ENCODE data around the gene EIPR1. TPM values are rescaled to one million over a fixed set of nuclear protein-coding genes. Genes with fewer than 3 reads are reported as not detected.

Gene EIPR1
- total and polyA plus RNA-seq, 2 of the 4 experiments (the other 2 are of a cell fraction): 46.5 to 67.4 TPM

DNA sequence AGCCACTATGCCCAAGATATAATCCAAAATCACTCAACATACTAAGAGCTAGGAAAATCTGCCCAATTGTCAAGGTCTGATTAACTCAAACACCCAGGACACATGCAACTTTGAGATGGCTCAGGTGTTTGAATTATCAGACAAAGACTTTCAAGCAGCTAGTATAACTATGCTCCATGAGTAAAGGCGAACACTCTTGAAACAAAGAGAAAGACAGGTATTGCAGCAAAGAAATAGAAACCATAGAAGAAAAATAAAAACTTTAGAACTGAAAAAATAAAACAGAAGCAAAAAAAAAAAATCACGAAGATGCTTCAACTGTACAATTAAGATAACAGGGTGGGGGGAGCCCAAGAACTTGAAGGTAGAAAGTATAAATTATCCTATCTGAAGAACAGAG is 214.2 kb downstream of the EIPR1 start:
- H3K27ac ChIP-seq (ENCODE audit: insufficient read depth, low read length): no peak overlapping the region
- 0 out of 2 replicates have a peak, but pooled peaks cover 3% of the 10 kb centered on the region for H3K9me1 ChIP-seq (ENCODE audit: insufficient read depth, low read length)
- no CpG with 5 or more reads among the region's 2 CpGs for WGBS, 2 experiments (ENCODE audit: extremely low coverage in 2 of 2, insufficient read length in 1 of 2)
- H3K9me3 ChIP-seq (ENCODE audit: control insufficient read depth, insufficient read depth, low read length): peaks cover 10% of the 10 kb centered on the region; the same call in 1 of the 2 replicates
- H4K8ac ChIP-seq (ENCODE audit: low read depth in 2 of 2, low read length in 2 of 2): no peak overlapping the region
- intact Hi-C loops (cut with micrococcal nuclease): no loop called here
- H2AFZ ChIP-seq (replicated peaks; ENCODE audit: low read length, poor library complexity): no peak overlapping the region
- H4K5ac ChIP-seq (ENCODE audit: low read depth, low read length): no peak overlapping the region
- DNase-seq (no peak), ATAC-seq (ENCODE audit: low read depth) (no peak)
- no peak overlapping the region for H3K56ac ChIP-seq (ENCODE audit: extremely low read depth, insufficient read depth, low read length)
- no peaks in the 10 kb centered on the region for H3K36me3 ChIP-seq (ENCODE audit: control insufficient read depth, insufficient read depth, low read length)
- H3K4me3 ChIP-seq (ENCODE audit: insufficient read depth, low read depth, low read length): no peak overlapping the region
- H4K91ac ChIP-seq (ENCODE audit: insufficient read depth, low read depth, low read length): no peak overlapping the region
- no peak overlapping the region for H2BK120ac ChIP-seq (ENCODE audit: low read depth, low read length)
- no peak overlapping the region for H3K4ac ChIP-seq (ENCODE audit: low read depth, low read length)
- TF ChIP-seq FOS (IDR thresholded peaks at IDR 0.05; ENCODE audit: low read depth, low read length): no peak
- TF ChIP-seq RAD21 (IDR thresholded peaks at IDR 0.05; ENCODE audit: low read length): no peak
- TF ChIP-seq, protein P1, sequence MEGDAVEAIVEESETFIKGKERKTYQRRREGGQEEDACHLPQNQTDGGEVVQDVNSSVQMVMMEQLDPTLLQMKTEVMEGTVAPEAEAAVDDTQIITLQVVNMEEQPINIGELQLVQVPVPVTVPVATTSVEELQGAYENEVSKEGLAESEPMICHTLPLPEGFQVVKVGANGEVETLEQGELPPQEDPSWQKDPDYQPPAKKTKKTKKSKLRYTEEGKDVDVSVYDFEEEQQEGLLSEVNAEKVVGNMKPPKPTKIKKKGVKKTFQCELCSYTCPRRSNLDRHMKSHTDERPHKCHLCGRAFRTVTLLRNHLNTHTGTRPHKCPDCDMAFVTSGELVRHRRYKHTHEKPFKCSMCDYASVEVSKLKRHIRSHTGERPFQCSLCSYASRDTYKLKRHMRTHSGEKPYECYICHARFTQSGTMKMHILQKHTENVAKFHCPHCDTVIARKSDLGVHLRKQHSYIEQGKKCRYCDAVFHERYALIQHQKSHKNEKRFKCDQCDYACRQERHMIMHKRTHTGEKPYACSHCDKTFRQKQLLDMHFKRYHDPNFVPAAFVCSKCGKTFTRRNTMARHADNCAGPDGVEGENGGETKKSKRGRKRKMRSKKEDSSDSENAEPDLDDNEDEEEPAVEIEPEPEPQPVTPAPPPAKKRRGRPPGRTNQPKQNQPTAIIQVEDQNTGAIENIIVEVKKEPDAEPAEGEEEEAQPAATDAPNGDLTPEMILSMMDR (conservative IDR thresholded peaks at IDR 0.05; ENCODE audit: low read depth, low read length): no peak
- TF ChIP-seq, protein P2, sequence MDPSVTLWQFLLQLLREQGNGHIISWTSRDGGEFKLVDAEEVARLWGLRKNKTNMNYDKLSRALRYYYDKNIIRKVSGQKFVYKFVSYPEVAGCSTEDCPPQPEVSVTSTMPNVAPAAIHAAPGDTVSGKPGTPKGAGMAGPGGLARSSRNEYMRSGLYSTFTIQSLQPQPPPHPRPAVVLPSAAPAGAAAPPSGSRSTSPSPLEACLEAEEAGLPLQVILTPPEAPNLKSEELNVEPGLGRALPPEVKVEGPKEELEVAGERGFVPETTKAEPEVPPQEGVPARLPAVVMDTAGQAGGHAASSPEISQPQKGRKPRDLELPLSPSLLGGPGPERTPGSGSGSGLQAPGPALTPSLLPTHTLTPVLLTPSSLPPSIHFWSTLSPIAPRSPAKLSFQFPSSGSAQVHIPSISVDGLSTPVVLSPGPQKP (IDR thresholded peaks at IDR 0.05; ENCODE audit: borderline replicate concordance, low read depth, low read length): no peak
- no peak for TF ChIP-seq SMC3 (IDR thresholded peaks at IDR 0.05; ENCODE audit: low read depth, low read length)
- no peak for TF ChIP-seq RFX5 (IDR thresholded peaks at IDR 0.05; ENCODE audit: low read depth, low read length)
- TF ChIP-seq MAZ (IDR thresholded peaks at IDR 0.05; ENCODE audit: borderline replicate concordance, low read depth, low read length): no peak
- H3K9ac ChIP-seq (ENCODE audit: low read depth, low read length): no peak overlapping the region
- H2BK20ac ChIP-seq (ENCODE audit: low read depth, low read length): no peak overlapping the region
- peaks cover 2% of the 10 kb centered on the region; the same call in 1 of the 2 replicates for H3K4me1 ChIP-seq (ENCODE audit: control insufficient read depth, insufficient read depth, low read length)
- no peak overlapping the region for H3K4me2 ChIP-seq (ENCODE audit: low read depth, low read length)
- no peak overlapping the region for H3K14ac ChIP-seq (replicated peaks; ENCODE audit: low read depth, low read length)
- H3K27me3 ChIP-seq (ENCODE audit: control insufficient read depth, insufficient read depth, low read length): no peaks in the 10 kb centered on the region
- no peaks in the 10 kb centered on the region for H4K20me1 ChIP-seq (ENCODE audit: insufficient read depth, low read length)
- H3K79me1 ChIP-seq (ENCODE audit: low read depth in 1 of 2, low read length in 2 of 2): no peaks in the 10 kb centered on the region
- ChIA-PET POLR2A (ENCODE audit: unreplicated experiment) (no interaction called here), CTCF (no interaction called here)
- no peak overlapping the region for H3K23ac ChIP-seq (ENCODE audit: low read depth, low read length)
- H3K18ac ChIP-seq (ENCODE audit: low read depth, low read length): no peak overlapping the region
- in situ Hi-C loops (cut with MboI; ENCODE audit: low sequenced_read_pairs): no loop called here
- H2BK15ac ChIP-seq (ENCODE audit: low read depth, low read length): no peak overlapping the region
- H2AK9ac ChIP-seq (replicated peaks; ENCODE audit: low read depth, low read length, poor library complexity): no peak overlapping the region
- no TSS peak for BruUV-seq (replicated peaks)
- dilution Hi-C loops (cut with HindIII; ENCODE audit: low sequenced_read_pairs, unreplicated experiment): no loop called here
- no peak overlapping the region for H2BK5ac ChIP-seq (ENCODE audit: low read depth, low read length, poor library complexity, severe bottlenecking)
- H2AK5ac ChIP-seq (ENCODE audit: low read depth, low read length): no peak overlapping the region

Data from IMR-90 (cell line).